Activated CD4-positive, alpha-beta T cell treated with anti-CD3 and anti-CD28 coated beads for 4 hours (primary cell): Measurements from ENCODE around the gene DBNDD2.

Experiments
- DNase-seq, 2 donors: peaks; one replicate each; pipeline ENCODE4 v3.0.0-alpha.2; 2020

DBNDD2 gene

GRCh38 chr20:45387274-45387673 is 20.8 kb upstream of the DBNDD2 start:
- DNase-seq: no peak

GRCh38 chr20:45390931-45391330 is 17.2 kb upstream of the DBNDD2 start:
- DNase-seq: no peak

- no peak for DNase-seq
Observed at GRCh38 chr20:45391559-45391958, 16.5 kb upstream of the DBNDD2 start.

- DNase-seq: no peak
Observed at GRCh38 chr20:45392733-45393132, 15.4 kb upstream of the DBNDD2 start.

- no peak for DNase-seq
Observed at GRCh38 chr20:45394221-45395113, 13.6 kb upstream of the DBNDD2 start.

- no peak for DNase-seq
Observed at GRCh38 chr20:45395114-45395415, 13.0 kb upstream of the DBNDD2 start.

GRCh38 chr20:45399018-45399417 is 9.1 kb upstream of the DBNDD2 start:
- DNase-seq: no peak

- no peak for DNase-seq
Observed at GRCh38 chr20:45400346-45401031, 7.6 kb upstream of the DBNDD2 start.

- DNase-seq: no peak
Observed at GRCh38 chr20:45402946-45403345, 5.1 kb upstream of the DBNDD2 start.

GRCh38 chr20:45404438-45404837 is 3.7 kb upstream of the DBNDD2 start:
- no peak for DNase-seq

- no peak for DNase-seq
Observed at GRCh38 chr20:45405571-45406259, 2.4 kb upstream of the DBNDD2 start.

GRCh38 chr20:45406260-45407066 is 1.6 kb upstream of the DBNDD2 start:
- peak; percentile 73 to 79 for DNase-seq

- DNase-seq: peak in 1 of 2 donors; percentile 14
Observed at GRCh38 chr20:45407067-45407745, 883 bp upstream of the DBNDD2 start.

- no peak for DNase-seq
Observed at GRCh38 chr20:45408646-45409213, 641 bp downstream of the DBNDD2 start.

GRCh38 chr20:45409521-45410272 is 1.6 kb downstream of the DBNDD2 start:
- DNase-seq: no peak

- DNase-seq: no peak
Observed at GRCh38 chr20:45410887-45411286, 2.8 kb downstream of the DBNDD2 start.

- no peak for DNase-seq
Observed at GRCh38 chr20:45412653-45413052, 4.6 kb downstream of the DBNDD2 start.

GRCh38 chr20:45413479-45413878 is 5.4 kb downstream of the DBNDD2 start:
- no peak for DNase-seq

GRCh38 chr20:45415822-45416637 is 7.9 kb downstream of the DBNDD2 start, which contains the start of gene PIGT:
Gene PIGT (plus strand): TSS chr20:45416141. CDS start chr20:45416157, 16 bp downstream.
- DNase-seq: peak; percentile 83 to 85

GRCh38 chr20:45416917-45417316 is 8.8 kb downstream of the DBNDD2 start:
- DNase-seq: no peak
